NCI-H2081 (cell line): ENCODE data around the gene TIRAP.
A peak's percentile ranks its signal among the peaks of the same experiment; 100 is the strongest.
"Not testable (repeated sequence)": the region's sequence is repeated elsewhere in the genome, so short reads cannot be mapped to it uniquely, and the experiment has no call there.

ENCODE experiments used
- DNase-seq, 2 experiments: peaks; one replicate each; lab custom pipeline; 2025; lab: John Stamatoyannopoulos, UW

Gene TIRAP, protein sequence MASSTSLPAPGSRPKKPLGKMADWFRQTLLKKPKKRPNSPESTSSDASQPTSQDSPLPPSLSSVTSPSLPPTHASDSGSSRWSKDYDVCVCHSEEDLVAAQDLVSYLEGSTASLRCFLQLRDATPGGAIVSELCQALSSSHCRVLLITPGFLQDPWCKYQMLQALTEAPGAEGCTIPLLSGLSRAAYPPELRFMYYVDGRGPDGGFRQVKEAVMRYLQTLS

DNA sequence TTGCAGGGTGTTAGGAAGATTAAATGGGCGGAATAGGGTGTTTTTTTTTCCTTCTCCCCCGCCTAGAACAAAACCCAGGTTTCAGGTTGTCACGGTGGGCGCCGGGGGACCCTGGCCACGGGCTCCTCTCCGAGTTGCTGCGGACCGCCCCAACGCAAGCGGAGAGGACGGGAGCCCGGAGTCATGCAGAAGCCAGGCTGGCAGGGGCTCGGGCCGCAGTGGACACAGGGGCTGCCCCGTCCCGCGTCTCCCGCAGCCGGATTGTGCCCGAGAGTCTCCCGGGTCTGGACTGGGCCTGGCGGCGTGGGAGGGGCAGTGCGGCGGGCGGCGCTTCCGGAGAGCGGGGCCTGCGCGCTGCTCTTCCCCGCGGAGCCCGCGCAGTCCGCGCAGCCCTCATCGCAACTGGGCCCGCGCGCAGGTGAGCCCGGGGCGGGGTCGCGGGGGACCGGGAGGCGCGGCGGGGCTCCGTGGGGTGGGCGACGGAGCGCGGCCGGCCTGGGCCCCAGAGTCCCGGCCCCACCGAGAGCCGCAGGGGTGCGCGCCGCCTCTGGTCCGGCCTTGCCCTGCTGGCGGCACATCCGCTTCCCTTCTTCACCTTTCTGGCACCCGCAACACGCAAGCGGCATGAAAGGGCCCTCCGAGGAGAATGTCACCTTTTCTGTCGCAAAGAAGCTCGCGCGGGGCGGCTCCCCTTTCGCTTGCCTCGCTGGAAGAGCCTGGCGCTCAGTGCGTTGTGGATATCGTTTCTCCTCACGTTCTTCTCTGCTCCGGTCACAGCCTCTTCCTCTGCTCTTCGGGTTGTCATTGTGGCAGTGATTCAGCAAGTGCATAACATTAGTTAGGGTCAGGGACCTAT lies at the start of gene TIRAP:
TIRAP (plus strand) TSS at position 358 of the 856 bp plus-strand sequence. CDS start 7,802 bp downstream, outside the sequence.
- peak; percentile 59 to 75 for DNase-seq

DNA sequence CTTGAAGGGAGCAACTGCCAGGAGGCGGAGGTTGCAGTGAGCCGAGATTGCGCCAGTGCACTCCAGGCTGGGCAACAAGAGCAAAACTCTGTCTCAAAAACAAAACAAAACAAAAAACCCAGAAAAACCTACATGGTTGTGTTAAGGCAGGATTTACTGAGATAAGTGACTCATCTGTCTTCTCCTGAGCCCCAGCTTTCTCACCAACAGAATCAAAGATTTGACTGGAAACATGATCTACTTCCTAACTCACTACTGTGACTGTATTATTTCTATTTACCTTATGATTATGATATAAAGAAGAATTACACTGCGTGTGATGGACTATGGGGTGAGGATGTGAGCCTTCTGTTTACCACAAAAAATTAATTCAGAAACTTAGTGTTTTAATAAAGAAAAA lies 49.5 kb upstream of the TIRAP start:
- no peak for DNase-seq

- DNase-seq: no peak
These were observed 36.3 kb upstream of the TIRAP start for GRCh38 chr11:126246636-126247035.

DNA sequence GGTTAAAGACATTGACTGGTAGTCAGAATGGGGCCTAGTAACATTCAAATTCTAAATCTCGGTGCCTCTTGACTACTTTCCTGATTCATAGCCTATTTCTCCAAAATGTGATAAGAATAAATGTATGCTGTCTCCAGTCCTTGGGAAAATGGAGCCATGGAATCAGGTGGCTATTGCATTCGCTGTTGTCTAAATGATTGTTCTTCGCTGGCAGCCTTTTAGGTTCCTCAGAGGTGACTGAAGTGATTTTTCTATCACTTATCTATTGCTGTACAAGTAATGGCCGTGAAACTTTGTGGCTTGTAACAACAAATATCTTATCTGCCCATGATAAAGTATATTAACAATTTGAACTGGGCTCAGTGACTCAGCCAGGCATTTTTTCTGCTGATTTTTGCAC lies 29.6 kb upstream of the TIRAP start:
- DNase-seq: no peak

DNA sequence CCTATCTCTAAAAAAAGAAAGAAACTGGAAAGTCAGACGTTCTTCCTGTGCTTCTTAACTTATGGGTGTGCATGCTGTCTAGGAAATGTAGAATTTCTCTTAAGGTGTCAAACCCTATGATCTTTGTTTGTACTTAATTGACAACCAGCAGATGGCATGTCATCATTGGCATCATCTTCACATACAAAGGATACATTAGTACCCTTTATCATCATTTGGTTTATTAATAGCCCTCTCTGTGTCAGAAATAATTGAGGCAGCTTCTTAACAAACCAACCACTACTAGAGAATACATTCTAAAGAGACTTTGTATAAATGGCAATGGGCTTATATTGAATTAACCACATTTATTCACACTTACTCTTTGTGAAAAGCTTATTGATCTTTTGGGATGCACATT lies 28.1 kb upstream of the TIRAP start:
- DNase-seq: no peak

DNA sequence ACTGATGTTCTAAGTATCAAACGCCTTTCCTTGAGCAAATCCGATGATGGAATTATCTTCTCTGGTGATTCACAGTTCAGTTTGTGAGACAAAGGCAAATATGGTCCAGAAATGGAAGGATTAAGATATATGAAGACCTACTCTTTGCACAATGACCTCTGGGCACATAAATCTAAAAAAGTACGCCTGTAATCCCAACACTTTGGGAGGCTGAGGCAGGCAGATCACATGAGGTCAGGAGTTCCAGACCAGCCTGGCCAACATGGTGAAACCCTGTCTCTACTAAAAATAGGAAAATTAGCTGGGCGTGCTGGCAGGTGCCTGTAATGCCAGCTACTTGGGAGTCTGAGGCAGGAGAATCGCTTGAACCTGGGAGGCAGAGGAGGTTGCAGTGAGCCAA lies 27.4 kb upstream of the TIRAP start:
- DNase-seq: not testable (repeated sequence)

DNA sequence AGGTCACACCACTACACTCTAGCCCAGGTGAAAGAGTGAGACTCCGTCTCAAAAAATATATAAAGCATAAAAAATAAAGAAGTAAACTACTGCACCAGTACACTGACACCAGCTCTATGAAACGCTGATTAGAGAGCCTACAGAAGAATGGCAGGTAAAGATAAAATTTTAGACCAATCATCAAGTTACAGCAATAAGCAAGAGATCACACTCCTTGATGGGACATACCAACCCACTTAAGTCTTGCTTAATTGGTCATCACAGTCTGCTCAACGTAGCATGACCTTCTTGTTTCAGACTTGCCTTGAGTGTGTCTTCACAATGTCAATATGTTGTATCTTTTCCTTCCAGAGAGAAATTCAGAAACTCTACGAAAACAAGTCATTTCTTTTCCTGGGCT lies 26.7 kb upstream of the TIRAP start:
- no peak for DNase-seq

- DNase-seq: no peak
These were observed 25.7 kb upstream of the TIRAP start for GRCh38 chr11:126257144-126257543.

GRCh38 chr11:126257764-126258163 lies 25.1 kb upstream of the TIRAP start:
- no peak for DNase-seq

DNA sequence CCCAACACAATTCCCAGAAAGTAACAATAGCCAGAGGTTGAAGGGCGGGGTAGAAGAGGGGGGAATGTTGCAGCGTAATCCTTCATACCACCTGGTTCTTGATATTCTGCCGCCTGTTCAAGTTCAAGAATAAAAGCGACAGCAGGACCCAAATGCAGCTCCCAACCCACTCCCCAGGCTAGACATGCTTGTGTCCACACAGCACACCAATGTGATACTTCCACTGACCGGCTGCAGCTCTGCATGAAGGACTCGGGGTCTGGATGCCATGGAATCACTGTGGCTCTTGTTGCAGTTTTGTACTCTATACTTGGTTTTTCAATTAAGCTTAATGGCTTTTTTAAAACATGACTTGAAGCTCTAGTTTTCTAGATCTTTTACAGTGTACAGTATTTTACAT lies 20.7 kb upstream of the TIRAP start:
- DNase-seq: no peak

- no peak for DNase-seq
These were observed 19.4 kb upstream of the TIRAP start for GRCh38 chr11:126263489-126263888.

DNA sequence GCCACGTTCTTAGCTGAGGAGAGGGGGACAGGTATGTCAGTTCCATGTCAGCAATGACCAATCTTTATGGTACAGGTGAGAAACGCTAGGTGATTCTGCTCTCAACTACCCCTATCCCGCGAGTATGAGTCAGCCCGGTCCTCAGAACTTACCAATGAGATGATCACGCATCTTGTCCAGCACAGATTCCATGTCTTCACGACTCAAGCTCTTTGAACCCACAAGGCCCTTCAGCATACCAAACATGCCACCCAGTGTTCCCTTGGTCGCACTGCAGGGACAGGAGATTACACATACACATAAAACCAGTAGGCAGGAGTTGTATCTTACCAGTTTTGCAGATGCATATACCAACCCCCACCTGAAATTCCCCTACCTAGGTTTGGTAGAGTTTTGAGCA lies 17.1 kb upstream of the TIRAP start:
- DNase-seq: no peak

- no peak for DNase-seq
These were observed 15.2 kb upstream of the TIRAP start for GRCh38 chr11:126267650-126268049.

DNA sequence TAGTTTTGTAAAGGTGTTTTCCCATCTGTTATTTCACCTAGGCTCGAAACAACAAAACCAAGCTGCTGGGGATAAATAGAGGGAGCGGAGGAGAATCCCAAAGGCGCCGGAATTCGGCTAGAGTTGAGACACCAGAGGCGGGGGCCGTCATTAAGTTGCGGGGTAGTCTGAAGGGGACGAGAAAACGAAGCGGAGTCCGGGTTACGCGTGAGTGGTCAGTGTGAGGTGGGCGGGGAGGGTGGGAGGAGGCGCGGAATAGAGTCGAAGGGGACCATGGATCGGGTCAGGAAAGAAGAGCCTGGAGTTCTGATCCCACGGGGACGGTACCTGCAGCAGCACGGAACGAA lies 14.6 kb upstream of the TIRAP start:
- no peak for DNase-seq

- DNase-seq: peak; percentile 100
These were observed 13.9 kb upstream of the TIRAP start, which contains the start of the genes FOXRED1 and SRPRA for GRCh38 chr11:126268708-126269579. Gene FOXRED1, plus strand, starts transcription at chr11:126269154. Its CDS starts 53 bp downstream, at chr11:126269207. Gene SRPRA, minus strand, starts transcription at chr11:126268895. Its CDS starts 91 bp downstream, at chr11:126268804.

DNA sequence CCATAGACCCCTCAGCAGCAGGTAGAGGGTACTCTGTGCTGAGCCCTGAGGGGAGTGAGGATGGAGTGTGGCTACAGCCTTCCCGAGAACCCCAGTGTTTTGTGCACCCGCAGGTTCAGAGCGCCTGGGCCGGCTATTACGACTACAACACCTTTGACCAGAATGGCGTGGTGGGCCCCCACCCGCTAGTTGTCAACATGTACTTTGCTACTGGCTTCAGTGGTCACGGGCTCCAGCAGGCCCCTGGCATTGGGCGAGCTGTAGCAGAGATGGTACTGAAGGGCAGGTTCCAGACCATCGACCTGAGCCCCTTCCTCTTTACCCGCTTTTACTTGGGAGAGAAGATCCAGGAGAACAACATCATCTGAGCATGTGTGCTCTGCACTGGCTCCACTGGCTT lies 5.6 kb upstream of the TIRAP start:
- no peak for DNase-seq

DNA sequence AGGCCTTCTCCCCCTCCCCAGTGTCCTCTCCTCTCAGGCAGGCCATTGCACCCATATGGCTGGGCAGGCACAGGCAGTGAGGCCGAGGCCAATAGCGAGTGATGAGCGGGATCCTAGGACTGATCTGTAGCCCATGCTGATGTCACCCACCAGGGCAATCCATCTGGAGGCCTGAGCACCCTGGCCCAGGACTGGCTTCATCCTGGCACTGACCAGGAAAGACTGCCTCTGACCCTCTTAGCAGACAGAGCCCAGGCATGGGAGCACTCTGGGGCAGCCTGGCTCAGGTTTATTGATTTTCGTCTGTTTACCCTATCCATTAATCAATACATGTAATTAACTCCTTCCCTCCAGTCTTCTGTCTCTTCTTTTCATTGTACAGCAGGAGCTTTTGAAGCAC lies 5.1 kb upstream of the TIRAP start:
- DNase-seq: no peak

DNA sequence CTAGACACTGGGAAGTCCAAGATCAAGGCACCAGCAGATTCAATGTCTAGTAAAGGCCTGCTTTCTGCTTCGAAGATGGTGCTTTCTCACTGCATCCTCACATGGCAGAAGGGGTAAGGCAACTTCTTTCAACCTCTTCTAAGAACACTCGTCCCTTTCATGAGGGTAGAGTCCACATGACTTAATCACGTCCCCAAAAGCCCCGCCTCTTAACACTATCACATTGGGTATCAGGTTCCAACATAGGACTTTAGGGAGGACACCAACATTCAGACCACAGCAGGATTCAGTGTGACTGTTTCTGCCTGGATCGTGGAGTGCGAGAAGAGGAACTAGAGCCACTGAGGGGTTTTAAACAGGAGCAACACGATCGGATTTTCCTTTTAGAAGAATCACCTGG lies 3.7 kb upstream of the TIRAP start:
- no peak for DNase-seq

DNA sequence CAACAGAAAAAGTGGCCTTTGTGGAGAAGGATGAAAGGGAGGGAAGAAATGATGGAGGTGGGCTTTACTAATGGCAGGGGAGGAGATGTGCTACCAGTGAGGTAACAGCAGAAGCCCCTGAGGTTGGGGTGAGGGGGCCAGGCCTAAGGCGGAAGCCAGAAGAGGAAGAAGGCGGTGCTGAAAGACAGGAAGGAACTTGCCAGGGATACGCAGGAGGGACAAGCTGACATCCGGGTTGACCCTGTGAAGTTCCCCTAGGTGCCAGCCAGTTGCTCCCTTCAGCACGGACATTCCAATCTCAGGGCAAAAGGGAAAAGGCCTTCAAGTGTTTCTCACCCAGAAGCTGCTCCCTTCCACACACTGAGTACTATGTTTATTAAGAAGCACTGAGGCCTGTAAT lies 2.3 kb upstream of the TIRAP start:
- no peak for DNase-seq

DNA sequence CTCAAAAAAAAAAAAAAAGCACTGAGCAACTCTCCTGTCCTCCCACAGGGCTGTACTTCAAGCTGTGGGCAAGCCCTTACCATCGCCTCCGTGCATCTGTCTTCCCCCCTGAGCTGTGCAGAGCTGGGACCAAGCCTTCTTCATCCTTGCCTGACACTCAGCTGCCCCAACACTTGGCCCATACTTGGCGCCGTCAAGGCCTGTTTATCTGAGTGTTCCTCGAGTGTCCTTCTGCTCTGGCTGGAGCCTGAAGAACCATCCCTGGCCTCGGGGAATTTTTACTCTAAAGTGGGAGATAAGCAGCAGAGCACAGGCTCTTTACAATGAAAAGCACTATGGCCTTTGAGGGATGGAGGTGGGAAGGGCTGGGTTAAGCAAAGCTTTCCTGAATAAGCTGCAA lies 1.6 kb upstream of the TIRAP start:
- DNase-seq: no peak

DNA sequence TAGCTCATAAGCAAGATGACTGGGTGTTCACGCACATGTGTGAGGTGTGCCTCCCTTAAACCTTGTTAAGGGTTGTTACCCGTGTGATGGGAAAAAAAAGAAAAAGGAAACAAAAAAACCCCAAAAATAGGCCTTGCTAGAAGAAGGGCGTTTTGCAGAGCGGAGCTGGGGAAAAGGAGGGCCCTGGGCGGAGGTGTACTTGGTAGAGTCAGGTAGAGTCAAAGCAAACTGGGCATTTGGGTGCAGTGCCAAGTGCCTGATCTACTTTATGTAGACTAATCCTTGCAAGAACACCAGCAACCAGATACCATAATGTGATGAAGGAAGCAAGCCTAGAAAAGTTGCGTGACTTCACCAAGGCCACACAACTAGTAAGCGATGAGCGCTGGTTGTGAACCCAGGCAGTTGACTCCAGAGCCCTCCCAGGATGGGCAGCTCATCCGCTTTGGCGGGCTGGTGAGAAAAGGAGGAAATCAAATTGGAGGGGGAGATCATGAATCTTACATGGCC lies 1.2 kb upstream of the TIRAP start:
- no peak for DNase-seq

DNA sequence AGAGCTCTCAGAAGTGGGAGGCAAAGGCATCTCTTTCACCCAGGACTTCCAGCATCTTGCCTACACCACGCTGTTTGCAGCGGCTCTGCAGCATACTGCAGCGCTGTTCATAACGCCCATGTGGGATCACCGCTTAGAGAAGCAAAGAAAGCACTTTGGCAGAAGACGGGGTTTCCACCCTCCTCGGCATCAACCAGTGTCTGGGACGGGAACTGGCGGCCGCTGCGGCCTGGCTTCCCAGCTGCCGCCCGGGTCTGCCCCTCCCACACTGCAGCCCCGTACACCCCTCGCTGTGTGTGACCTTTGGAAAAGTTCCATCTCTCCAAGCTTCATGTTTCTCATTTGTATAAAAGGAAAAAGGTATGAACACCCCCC lies 545 bp upstream of the TIRAP start:
- DNase-seq: peak; percentile 28 to 46
